HG03565 (cell line): Measurements from ENCODE around the gene CYP39A1.

Experiments
- ATAC-seq: cut with Tn5 transposase; IDR thresholded peaks from one replicate; pipeline ENCODE4 v1.9.1; 2021; ENCODE audit warnings: mild to moderate bottlenecking, moderate library complexity; ENCODE audit not compliant: unreplicated experiment

Gene CYP39A1

GRCh38 chr6:46517202-46517601 lies 135.4 kb downstream of the CYP39A1 start:
- ATAC-seq, result no peak

GRCh38 chr6:46513533-46513932 lies 139.1 kb downstream of the CYP39A1 start:
- no peak for ATAC-seq

- ATAC-seq, result no peak
These were observed 141.3 kb downstream of the CYP39A1 start for GRCh38 chr6:46511320-46511719.

- ATAC-seq, result no peak
These were observed 142.0 kb downstream of the CYP39A1 start for GRCh38 chr6:46510651-46511050.

DNA sequence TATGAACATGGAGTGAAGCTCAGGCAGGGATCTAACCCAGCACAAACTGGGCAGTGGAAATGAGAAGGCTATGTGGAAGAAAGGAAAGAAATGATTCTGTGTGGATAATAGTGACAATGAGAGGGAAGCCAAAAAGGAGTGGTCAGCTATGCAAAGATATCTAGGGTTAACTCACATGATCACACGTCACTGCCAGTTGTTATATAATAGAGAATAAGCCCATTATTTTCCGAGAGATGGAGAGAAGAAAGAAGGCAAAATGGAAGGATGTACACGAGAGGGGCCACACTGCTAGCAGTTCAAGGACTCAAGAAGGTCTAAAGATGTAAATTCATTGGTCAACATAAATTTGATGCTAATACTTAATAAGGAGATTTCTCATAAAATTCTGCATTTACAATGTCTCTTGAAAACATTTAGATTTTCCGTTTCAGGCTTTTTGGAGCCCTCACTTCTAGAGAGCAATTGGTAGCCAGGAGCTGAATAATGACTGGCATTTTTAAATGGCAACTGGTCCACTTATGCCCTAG lies 142.6 kb downstream of the CYP39A1 start:
- no peak for ATAC-seq

DNA sequence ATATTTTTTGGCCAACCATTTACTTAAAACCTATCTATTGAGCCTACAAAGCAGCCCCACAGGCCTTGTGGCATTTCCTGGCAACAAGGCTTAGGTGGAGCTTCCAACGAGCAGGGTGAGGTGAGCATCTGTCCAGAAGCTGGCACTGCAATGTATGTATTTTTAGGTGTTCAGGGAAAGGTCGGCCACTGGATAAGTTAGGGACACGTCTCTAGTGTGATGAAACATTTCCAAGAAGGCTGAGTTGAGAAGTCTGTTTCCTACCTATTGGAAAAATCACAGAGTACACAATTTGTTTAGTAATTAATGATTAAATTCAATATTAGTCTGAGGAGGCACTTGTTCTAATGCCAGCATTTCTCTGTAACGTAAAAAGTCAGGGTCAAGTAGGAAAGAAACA lies 143.6 kb downstream of the CYP39A1 start:
- no peak for ATAC-seq

- no peak for ATAC-seq
These were observed 145.2 kb downstream of the CYP39A1 start for GRCh38 chr6:46507426-46507825.

- no peak for ATAC-seq
These were observed 146.7 kb downstream of the CYP39A1 start for GRCh38 chr6:46505693-46506512.

- no peak for ATAC-seq
These were observed 148.4 kb downstream of the CYP39A1 start for GRCh38 chr6:46504242-46504641.

GRCh38 chr6:46502486-46503119 lies 150.0 kb downstream of the CYP39A1 start:
- no peak for ATAC-seq

DNA sequence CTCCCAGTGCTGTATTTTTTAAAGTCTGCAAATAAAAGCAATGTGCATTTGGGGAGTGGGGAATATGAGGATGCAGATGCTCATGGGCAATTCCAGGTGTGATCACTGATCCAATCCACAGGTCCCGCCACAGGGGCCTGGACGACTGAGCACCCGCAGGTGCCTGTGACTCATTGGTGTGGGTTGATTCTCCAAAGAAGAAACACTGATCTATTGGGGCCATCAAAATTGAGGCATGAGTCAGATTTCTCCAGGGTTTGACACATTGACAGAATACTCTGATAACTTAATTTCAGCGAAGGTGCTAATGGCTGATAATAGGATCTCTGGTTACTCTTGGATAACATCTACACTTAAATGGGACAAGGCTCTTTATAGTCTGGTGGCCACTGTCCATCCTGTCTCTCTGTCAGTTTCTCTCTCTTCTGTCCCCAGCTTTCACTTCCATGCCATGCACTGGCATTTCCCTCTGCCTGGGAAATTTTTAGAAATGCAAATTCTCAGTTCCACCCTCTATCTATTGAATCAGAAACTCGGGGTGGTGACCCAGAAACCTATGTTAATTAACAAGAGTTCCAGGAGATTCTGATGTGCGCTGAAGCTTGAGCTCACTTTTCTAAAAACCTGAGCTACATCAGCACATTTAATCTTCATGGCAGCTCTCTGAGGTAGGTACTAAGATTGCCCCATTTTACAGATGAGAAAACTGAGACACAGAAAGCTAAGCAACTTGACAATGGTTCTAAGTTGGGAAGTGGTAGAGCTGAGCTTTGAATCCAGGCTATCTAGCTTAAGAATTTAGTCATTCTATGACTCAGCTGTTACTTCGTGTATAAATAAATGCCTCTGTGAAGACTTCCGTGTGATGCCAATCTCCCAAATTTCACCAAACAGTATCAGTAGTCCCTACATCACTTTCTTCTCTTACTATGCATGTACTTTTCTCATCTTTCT lies 151.2 kb downstream of the CYP39A1 start:
- no peak for ATAC-seq

GRCh38 chr6:46500382-46500781 lies 152.2 kb downstream of the CYP39A1 start:
- no peak for ATAC-seq
